Measurements from ENCODE around the gene ASPM.
"Not testable (repeated sequence)": the region's sequence is repeated elsewhere in the genome, so short reads cannot be mapped to it uniquely, and the experiment has no call there.

ASPM gene

GRCh38 chr1:197080323-197080722 is 66.1 kb downstream of the ASPM start:
- DNase-seq, result no peak

DNA sequence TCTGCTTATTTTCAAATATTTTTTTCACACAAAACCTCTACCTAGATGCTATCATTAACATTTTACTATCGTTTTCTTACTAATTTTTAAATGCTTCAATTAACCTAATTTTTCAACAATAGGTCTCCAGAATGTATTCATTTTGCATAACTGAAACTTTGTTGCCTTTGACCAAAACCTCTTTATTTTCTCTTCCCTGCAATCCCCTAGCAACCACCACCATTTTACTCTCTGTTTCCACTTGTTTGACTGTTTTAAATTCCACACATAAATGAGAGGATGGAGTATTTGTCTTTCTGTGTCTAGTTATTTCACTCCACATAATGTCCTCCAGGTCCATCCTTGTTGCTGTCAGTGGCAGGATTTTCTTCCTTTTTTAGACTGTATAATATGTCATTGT is 69.9 kb downstream of the ASPM start:
- DNase-seq, result no peak

- no peak for DNase-seq
Observed at GRCh38 chr1:197073978-197074377, 72.5 kb downstream of the ASPM start.

DNA sequence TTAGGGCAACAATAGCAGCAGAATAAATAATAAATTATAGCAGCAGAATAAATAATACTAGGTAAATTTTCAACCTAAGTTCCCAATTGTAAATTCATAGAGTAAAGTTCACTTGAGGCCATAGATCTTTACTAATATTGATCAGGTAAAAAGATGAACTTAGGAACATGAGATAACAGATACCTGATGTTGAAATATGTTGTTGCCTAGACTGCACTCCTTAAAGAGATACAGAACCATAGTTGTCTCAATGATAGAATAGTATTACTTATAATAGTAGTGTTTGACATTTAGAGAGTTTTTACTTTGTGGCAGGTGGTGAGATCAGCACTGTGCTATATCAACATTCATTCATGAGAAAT is 79.0 kb downstream of the ASPM start:
- no peak for DNase-seq

DNA sequence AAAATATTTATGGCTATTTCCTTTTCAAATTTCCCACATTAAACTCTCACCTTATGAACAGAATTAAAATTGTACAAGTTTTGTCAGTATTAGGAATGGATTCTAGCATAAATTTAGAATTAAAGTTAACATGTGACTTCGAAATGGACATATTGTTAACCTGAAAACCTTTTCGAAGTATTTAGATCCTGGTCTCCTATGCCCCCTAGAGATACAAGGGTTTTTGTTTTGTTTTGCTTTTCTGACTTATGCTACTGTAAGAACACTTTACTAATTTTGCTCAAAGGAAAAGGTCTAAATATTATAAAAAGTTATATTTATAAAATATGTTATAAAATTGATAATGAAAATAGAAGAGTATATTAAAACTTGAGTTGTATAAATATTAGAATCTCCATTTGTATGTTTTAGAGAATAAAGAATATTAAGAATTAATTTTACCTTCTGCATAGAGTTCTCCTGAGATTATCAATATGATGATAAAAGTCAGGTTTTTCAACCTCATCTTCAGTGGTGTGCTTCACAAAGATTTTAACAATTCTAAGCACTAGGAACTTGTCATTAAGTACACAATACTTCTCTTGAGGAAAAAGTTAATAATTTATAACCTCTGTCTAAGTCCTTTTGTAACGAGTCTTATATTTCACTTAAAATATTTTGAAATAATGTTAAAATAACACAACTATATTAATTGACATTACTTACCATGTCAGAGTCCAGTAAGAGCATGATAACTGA is 79.6 kb downstream of the ASPM start, which contains the start of gene F13B:
Gene F13B, minus strand, starts transcription at position 542 of the 738 bp plus-strand sequence. Its CDS starts 37 bp downstream, at position 505.
- no peak for DNase-seq

DNA sequence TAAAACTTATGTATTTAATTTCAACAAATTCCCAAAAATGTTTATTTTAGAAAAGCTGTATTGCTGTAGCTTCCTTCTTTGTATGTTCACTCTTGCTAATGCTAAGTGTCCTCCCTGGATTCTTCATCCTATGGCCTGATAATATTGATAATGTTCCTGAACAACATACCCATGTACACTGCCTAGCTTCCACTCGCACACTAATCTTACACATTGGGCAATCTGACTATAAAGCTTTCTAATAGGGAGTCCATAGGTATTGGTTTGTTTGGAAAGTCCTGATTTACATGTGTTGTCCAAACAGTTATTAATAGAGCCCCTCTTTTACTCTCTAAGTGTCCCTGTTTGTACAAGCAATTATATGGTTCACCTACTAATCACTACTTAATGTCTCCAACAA is 80.2 kb downstream of the ASPM start:
- no peak for DNase-seq

DNA sequence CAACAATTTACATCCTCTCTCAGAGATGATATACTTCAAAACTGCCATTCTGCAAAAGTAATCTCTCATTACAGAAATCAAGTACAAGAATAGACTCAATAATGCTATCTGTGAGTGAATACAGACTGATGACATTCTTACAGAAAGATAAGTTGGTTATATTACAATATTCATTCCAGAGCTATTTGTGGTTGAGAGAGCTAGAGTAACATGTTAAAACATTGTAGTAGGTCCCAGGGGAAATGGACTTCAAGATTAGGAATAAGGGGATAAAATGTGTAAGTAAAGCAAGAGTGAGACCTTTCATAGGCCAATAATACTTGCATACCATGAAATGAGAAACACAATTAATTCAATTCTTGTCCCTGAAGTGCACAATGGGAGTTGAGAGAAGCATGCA is 80.9 kb downstream of the ASPM start:
- no peak for DNase-seq

- no peak for DNase-seq
Observed at GRCh38 chr1:197063212-197063611, 83.3 kb downstream of the ASPM start.

DNA sequence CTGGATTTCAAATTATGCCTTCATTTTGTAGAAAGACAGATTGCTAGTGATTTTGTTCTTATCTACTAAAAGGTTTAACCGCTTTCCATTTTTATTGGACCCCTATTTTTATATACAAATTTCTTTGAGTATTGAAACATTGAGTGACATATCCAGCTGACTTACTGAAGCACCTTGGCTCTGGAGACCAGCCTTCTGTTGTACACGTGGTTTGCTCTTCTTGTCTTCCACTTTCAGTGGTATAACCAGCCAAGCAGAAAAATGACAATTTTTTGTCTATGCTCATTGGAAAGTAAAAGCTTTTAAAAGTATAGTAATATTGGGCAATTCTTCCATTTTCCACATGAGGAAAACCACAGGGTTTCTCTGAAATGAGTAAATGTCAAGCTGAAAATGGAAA is 83.8 kb downstream of the ASPM start:
- no peak for DNase-seq

DNA sequence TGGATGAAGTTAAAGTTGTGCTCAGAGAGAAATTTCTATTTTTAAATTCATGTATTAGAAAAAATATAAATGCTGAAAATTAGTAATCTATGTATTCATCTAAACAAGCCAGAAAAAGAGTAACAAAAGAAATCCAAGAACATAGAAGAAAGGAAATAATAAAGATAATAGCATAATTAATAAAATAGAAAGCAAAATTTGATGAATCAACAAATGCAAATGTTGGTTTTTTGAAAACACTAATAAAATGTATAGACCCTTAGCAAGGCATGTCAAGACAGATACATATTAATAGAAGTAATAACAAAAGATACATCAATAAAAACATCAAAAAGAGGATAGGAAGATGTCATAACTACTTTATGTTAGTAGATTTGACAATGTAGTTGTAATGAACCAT is 97.4 kb downstream of the ASPM start:
- no peak for DNase-seq

DNA sequence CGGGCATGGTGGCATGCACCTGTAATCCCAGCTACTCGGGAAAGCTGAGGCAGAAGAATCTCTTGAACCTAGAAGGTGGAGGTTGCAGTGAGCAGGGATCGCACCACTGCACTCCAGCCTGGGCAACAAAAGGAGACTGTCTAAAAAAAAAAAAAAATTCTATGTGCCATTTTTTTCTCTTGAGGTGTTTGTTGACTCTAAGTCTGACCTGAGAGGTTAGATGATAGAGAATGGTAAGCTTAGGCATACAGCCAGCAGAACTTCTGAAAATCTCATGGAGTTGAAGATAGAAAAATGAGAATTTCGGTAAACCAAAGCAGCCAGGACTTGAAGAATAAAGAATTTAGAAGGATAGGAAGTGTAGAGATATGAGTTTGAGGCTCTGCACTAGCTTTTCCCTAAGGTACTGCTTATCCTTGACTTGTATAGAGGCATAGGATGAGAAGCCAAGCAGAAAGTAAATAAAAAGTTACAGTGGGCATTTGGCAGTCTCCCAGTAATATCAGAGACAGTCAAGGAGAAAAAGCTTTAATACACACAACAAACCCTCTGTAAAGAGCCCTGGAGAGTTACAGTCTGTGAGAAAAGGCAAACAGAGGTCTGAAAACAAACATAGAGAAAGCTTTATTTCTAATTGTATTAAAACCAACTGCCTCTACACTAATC is 103.7 kb downstream of the ASPM start:
- no peak for DNase-seq

- no peak for DNase-seq
Observed at GRCh38 chr1:197041486-197042353, 104.7 kb downstream of the ASPM start.

DNA sequence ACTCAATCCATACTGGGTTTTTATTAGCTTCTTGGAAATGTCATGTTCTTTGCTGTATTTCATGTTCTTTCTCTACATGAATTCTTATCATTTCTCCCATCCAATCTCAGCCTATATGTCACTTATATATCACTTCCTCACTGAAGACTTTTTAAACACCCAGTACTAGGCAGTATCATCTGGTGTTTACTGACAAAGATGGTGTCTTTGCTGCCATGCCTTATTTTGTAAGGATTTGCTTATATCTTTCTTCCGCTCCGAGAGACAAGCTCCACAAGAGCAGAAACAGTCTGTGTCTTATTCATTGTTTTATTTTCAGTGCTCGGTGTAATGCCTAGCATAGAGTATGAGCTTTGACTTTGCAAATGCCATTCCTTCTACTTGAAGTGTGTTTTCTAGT is 109.6 kb downstream of the ASPM start:
- DNase-seq, result no peak

DNA sequence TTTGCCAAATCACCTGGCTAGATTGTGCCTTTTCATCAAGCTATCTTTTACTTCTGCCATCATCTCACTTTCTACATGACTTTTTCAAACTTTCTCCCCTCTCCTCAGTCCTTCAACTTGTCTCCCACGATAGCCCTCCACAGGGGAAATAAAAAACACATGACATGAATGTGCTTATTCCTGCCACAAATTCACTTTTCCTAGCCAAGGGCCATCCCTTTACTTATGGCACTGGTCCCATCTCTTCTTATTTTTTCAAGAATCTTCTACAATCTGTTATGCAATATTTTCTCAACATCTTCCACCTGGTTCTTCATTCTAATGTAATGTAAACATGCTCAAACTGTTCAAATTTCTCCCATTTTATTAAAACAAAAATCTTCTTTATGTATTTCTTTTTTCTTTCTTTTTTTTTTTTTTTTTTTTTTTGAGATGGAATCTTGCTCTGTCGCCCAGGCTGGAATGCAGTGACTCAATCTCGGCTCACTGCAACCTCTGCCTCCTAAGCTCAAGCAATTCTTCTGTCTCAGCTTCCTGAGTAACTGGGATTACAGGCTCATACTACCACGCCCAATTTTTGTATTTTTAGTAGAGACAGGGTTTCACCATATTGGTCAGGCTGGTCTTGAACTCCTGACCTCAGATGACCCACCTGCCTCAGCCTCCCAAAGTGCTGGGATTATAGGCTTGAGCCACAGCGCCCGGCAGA is 111.7 kb downstream of the ASPM start:
- not testable (repeated sequence) for DNase-seq

Data from femur (tissue), 1 donor.